Chondrocyte (in vitro differentiated cells): Measurements from ENCODE around the gene PPFIBP1. TPM values are rescaled to one million over a fixed set of nuclear protein-coding genes. Genes with fewer than 3 reads are reported as not detected.
"Not testable (repeated sequence)": the region's sequence is repeated elsewhere in the genome, so short reads cannot be mapped to it uniquely, and the experiment has no call there.

Experiments
- DNase-seq: peaks from one replicate; pipeline ENCODE4 v3.0.0; 2021; ENCODE audit warnings: mixed read lengths, low spot score
- H3K27ac Mint-ChIP-seq: one replicate; pipeline ENCODE4 v1.8.0; 2021; ENCODE audit warnings: mild to moderate bottlenecking, moderate library complexity, mixed read lengths; ENCODE audit not compliant: unreplicated experiment
- H3K27me3 Mint-ChIP-seq: 2 replicates; pipeline ENCODE4 v1.8.0; 2021; ENCODE audit warnings: low read depth, mixed read lengths
- H3K36me3 Mint-ChIP-seq: 2 replicates; pipeline ENCODE4 v1.8.0; 2021; ENCODE audit warnings: low read depth, mixed read lengths
- H3K4me1 Mint-ChIP-seq: 2 replicates; pipeline ENCODE4 v1.8.0; 2021; ENCODE audit warnings: low read depth, mild to moderate bottlenecking, mixed read lengths
- H3K4me3 Mint-ChIP-seq: one replicate; pipeline ENCODE4 v1.8.0; 2021; ENCODE audit warnings: mild to moderate bottlenecking, moderate library complexity, mixed read lengths; ENCODE audit not compliant: unreplicated experiment
- H3K9me3 Mint-ChIP-seq: 2 replicates; pipeline ENCODE4 v1.8.0; 2021; ENCODE audit warnings: low read depth, mixed read lengths
- CTCF ChIP-seq: fragments of 200-600 bp; sonication (generic); IDR thresholded peaks from 2 replicates; pipeline ENCODE4 v1.5.0; 2021; ENCODE audit warnings: antibody characterized with exemption, mild to moderate bottlenecking, moderate library complexity
- total RNA-seq: library from RNA; stranded (reverse); gene quantifications from 3 replicates; pipeline ENCODE4 v1.2.1, GENCODE V29; 2021

The PPFIBP1 gene
- total RNA-seq, 1 donor from 2014 or later, result 85.0 TPM

GRCh38 chr12:27589419-27589818, 65.4 kb downstream of the PPFIBP1 start:
- Mint-ChIP-seq H3K4me3 (no peak overlapping the region), H3K36me3 (peaks cover 2% of the 10 kb centered on the region), H3K27me3 (no peaks in the 10 kb centered on the region), H3K27ac (no peak overlapping the region), H3K9me3 (no peaks in the 10 kb centered on the region), H3K4me1 (peaks cover 24% of the 10 kb centered on the region)
- TF ChIP-seq CTCF, result no peak
- no peak for DNase-seq

- not testable (repeated sequence) for H3K9me3 Mint-ChIP-seq, H3K27me3 Mint-ChIP-seq, H3K4me3 Mint-ChIP-seq, H3K36me3 Mint-ChIP-seq, H3K27ac Mint-ChIP-seq, DNase-seq
- H3K4me1 Mint-ChIP-seq, result peaks cover 40% of the 10 kb centered on the region
Observed at GRCh38 chr12:27591698-27592097, 67.7 kb downstream of the PPFIBP1 start.

- Mint-ChIP-seq H3K9me3 (no peaks in the 10 kb centered on the region), H3K4me3 (no peak overlapping the region), H3K27ac (peak overlapping the region; percentile 60), H3K4me1 (peaks cover 42% of the 10 kb centered on the region), H3K36me3 (peaks cover 4% of the 10 kb centered on the region), H3K27me3 (no peaks in the 10 kb centered on the region)
- no peak for DNase-seq
- TF ChIP-seq CTCF, result no peak
Observed at GRCh38 chr12:27592548-27592947, 68.5 kb downstream of the PPFIBP1 start.

- TF ChIP-seq CTCF, result no peak
- Mint-ChIP-seq H3K4me3 (no peak overlapping the region), H3K9me3 (no peaks in the 10 kb centered on the region), H3K36me3 (peaks cover 4% of the 10 kb centered on the region), H3K4me1 (peaks cover 45% of the 10 kb centered on the region), H3K27me3 (no peaks in the 10 kb centered on the region), H3K27ac (peak overlapping the region; percentile 14)
- no peak for DNase-seq
Observed at GRCh38 chr12:27593266-27593665, 69.3 kb downstream of the PPFIBP1 start.

- Mint-ChIP-seq H3K4me3 (peak overlapping the region; percentile 19), H3K9me3 (no peaks in the 10 kb centered on the region), H3K27me3 (no peaks in the 10 kb centered on the region), H3K36me3 (peaks cover 4% of the 10 kb centered on the region), H3K4me1 (peaks cover 62% of the 10 kb centered on the region), H3K27ac (peak overlapping the region; percentile 97)
- no peak for TF ChIP-seq CTCF
- DNase-seq, result no peak
Observed at GRCh38 chr12:27595231-27595642, 71.2 kb downstream of the PPFIBP1 start.

GRCh38 chr12:27598866-27599265, 74.9 kb downstream of the PPFIBP1 start:
- Mint-ChIP-seq H3K4me1 (peaks cover 54% of the 10 kb centered on the region), H3K27ac (peak overlapping the region; percentile 33)
- H3K4me3 Mint-ChIP-seq, H3K36me3 Mint-ChIP-seq, H3K9me3 Mint-ChIP-seq, DNase-seq, H3K27me3 Mint-ChIP-seq: not testable (repeated sequence)

GRCh38 chr12:27601056-27601828, 77.2 kb downstream of the PPFIBP1 start:
- H3K4me3 Mint-ChIP-seq, H3K27me3 Mint-ChIP-seq, DNase-seq, H3K9me3 Mint-ChIP-seq, H3K36me3 Mint-ChIP-seq: not testable (repeated sequence)
- peaks cover 42% of the 10 kb centered on the region for H3K4me1 Mint-ChIP-seq
- H3K27ac Mint-ChIP-seq, result peak overlapping the region; percentile 36
